PC-9 (cell line): ENCODE measurements around the gene SEMA6B.

Experiments
- CTCF ChIP-seq: fragments of 200-600 bp; sonication (generic); conservative IDR thresholded peaks from 2 replicates; pipeline ENCODE4 v1.6.1; 2017; ENCODE audit warnings: mixed run types, antibody characterized with exemption, mild to moderate bottlenecking, moderate library complexity
- EZH2 ChIP-seq: fragments of 200-600 bp; sonication (generic); IDR thresholded peaks from 2 replicates; pipeline ENCODE4 v1.8.0; 2017; ENCODE audit warnings: antibody characterized with exemption, low read depth

- TF ChIP-seq EZH2 (no peak), CTCF (no peak)
These were observed 37.0 kb downstream of the SEMA6B start for GRCh38 chr19:4522291-4523002.
